Osteoblast (primary cell): ENCODE results near the gene WBP1L. TPM values are rescaled to one million over a fixed set of nuclear protein-coding genes. Genes with fewer than 3 reads are reported as not detected.
A peak's percentile ranks its signal among the peaks of the same experiment; 100 is the strongest.

Experiments used
- DNase-seq: peaks from one replicate; pipeline ENCODE4 v3.0.0; 2011; ENCODE audit warnings: low spot score, mixed read lengths; ENCODE audit not compliant: insufficient read length; ENCODE audit errors: missing footprints
- H2AFZ ChIP-seq: 2 replicates; pipeline ENCODE4 v1.6.0; 2011; ENCODE audit warnings: mild to moderate bottlenecking, low read length
- H3K27ac ChIP-seq: 2 replicates; pipeline ENCODE4 v1.5.1; 2011; ENCODE audit warnings: mild to moderate bottlenecking, low read depth, low read length, moderate library complexity
- H3K27me3 ChIP-seq: 2 replicates; pipeline ENCODE4 v1.6.0; 2012; ENCODE audit warnings: mild to moderate bottlenecking, control low read depth, inconsistent platforms, low read length, moderate library complexity; ENCODE audit not compliant: insufficient read depth
- H3K36me3 ChIP-seq: 2 replicates; pipeline ENCODE4 v1.5.1; 2011; ENCODE audit warnings: mild to moderate bottlenecking, low read length, control low read depth, moderate library complexity; ENCODE audit not compliant: insufficient read depth
- H3K4me1 ChIP-seq: 2 replicates; pipeline ENCODE4 v1.5.1; 2011; ENCODE audit warnings: mild to moderate bottlenecking, low read length, control low read depth, moderate library complexity; ENCODE audit not compliant: insufficient read depth
- H3K4me2 ChIP-seq: 2 replicates; pipeline ENCODE4 v1.6.0; 2011; ENCODE audit warnings: mild to moderate bottlenecking, low read length; ENCODE audit not compliant: insufficient read depth
- H3K4me3 ChIP-seq: fragments of 200-600 bp; sonication (generic); 3 replicates; pipeline ENCODE4 v1.5.1; 2012; ENCODE audit warnings: mild to moderate bottlenecking, low read length, inconsistent platforms; ENCODE audit not compliant: insufficient read depth
- H3K79me2 ChIP-seq: 2 replicates; pipeline ENCODE4 v1.6.0; 2012; ENCODE audit warnings: mild to moderate bottlenecking, low read length, control low read depth, inconsistent platforms; ENCODE audit not compliant: insufficient read depth
- H3K9me3 ChIP-seq: 2 replicates; pipeline ENCODE4 v1.5.1; 2011; ENCODE audit warnings: low read depth, low read length, control low read depth
- H4K20me1 ChIP-seq: 2 replicates; pipeline ENCODE4 v1.6.0; 2012; ENCODE audit warnings: mild to moderate bottlenecking, low read length, control low read depth; ENCODE audit not compliant: insufficient read depth
- total RNA-seq: library from RNA; depleted of rRNA; stranded (reverse); fragments of >200 nt; gene quantifications from 2 replicates; pipeline ENCODE4 v1.2.3, GENCODE V29; 2012
- TF ChIP-seq, protein P1 (sequence below): IDR thresholded peaks from 2 replicates; pipeline ENCODE4 v1.5.1; 2011; ENCODE audit warnings: mild to moderate bottlenecking, low read depth, low read length, moderate library complexity; ENCODE audit errors: extremely low read depth

WBP1L gene
- total RNA-seq, 1 donor: 76.4 TPM

DNA sequence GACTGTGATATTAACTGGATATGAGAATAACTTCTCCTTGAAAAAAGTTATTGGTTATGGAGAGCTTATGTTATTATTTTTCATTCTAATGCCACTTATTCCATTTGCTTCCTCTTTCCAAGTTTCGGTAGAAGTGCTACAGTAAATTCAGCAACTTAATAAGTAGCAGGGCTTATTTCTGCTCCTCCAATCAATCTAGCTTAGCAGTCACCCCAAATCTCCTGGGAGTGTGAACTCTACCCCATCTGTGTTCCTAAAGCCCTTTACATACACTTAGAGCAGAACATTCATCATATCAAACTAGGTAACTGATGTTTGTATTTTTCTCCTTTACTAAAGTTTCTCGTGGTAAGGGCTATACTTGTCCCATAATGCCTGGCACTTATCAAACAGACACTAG lies 38.2 kb upstream of the WBP1L start:
- H3K4me3 ChIP-seq: peak overlapping the region; percentile 24
- peak overlapping the region; percentile 70 for H3K27ac ChIP-seq
- H3K36me3 ChIP-seq: no peaks in the 10 kb centered on the region
- peaks cover 35% of the 10 kb centered on the region for H3K4me1 ChIP-seq
- no peaks in the 10 kb centered on the region for H4K20me1 ChIP-seq
- H3K4me2 ChIP-seq: peak overlapping the region; percentile 67
- no peaks in the 10 kb centered on the region for H3K9me3 ChIP-seq
- TF ChIP-seq, protein P1, sequence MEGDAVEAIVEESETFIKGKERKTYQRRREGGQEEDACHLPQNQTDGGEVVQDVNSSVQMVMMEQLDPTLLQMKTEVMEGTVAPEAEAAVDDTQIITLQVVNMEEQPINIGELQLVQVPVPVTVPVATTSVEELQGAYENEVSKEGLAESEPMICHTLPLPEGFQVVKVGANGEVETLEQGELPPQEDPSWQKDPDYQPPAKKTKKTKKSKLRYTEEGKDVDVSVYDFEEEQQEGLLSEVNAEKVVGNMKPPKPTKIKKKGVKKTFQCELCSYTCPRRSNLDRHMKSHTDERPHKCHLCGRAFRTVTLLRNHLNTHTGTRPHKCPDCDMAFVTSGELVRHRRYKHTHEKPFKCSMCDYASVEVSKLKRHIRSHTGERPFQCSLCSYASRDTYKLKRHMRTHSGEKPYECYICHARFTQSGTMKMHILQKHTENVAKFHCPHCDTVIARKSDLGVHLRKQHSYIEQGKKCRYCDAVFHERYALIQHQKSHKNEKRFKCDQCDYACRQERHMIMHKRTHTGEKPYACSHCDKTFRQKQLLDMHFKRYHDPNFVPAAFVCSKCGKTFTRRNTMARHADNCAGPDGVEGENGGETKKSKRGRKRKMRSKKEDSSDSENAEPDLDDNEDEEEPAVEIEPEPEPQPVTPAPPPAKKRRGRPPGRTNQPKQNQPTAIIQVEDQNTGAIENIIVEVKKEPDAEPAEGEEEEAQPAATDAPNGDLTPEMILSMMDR: no peak
- peaks cover 51% of the 10 kb centered on the region for H3K79me2 ChIP-seq
- H3K27me3 ChIP-seq: no peaks in the 10 kb centered on the region
- H2AFZ ChIP-seq: no peak overlapping the region
- no peak for DNase-seq

DNA sequence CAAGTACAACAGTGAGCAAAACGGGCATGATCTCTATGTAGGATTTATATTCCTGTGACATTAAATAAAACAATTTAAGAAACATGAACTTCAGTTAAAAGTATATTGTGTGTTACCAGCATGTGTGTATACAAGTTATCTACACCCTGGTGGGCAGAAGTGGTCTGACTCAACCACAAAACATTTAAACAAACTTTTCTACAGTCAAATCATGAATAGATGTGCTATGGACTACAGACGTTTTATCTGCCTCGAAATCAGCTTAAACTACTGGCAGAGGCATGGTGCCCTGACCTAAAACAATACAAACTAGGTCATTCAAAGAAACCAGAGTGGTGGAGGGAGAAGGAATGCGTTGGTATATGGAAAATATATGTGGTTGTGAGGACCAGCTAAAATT lies 33.1 kb upstream of the WBP1L start:
- Histone ChIP-seq H3K27ac (peak overlapping the region; percentile 14), H2AFZ (no peak overlapping the region), H3K79me2 (peaks cover 75% of the 10 kb centered on the region), H4K20me1 (no peaks in the 10 kb centered on the region), H3K27me3 (no peaks in the 10 kb centered on the region), H3K4me2 (peak overlapping the region; percentile 45), H3K9me3 (no peaks in the 10 kb centered on the region), H3K4me3 (no peak overlapping the region), H3K4me1 (peaks cover 25% of the 10 kb centered on the region), H3K36me3 (no peaks in the 10 kb centered on the region)
- TF ChIP-seq, protein P1: no peak
- DNase-seq: peak; percentile 76

DNA sequence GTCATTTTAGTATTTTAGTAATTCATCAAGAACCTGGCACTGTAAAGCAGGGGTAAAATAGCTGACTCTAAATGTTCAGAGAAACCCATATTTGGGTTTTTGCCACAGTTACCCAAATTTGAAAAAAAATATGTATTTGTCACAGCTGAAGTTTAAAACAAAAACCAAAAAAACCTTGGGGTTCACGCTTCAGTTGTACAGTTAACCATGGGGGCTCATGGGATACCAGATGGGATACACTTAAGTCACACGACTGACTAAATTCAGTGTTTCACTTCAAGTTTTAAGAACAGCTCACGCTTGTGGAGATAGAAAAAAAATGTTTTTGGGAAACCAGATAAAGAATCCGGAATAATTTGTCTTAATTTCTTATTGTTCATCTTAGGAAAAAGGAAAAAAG lies 31.7 kb upstream of the WBP1L start:
- TF ChIP-seq, protein P1: no peak
- Histone ChIP-seq H3K27me3 (no peaks in the 10 kb centered on the region), H4K20me1 (no peaks in the 10 kb centered on the region), H3K79me2 (peaks cover 69% of the 10 kb centered on the region), H3K4me3 (no peak overlapping the region), H3K36me3 (no peaks in the 10 kb centered on the region), H3K9me3 (no peaks in the 10 kb centered on the region), H2AFZ (no peak overlapping the region), H3K27ac (peak overlapping the region; percentile 93), H3K4me2 (peak overlapping the region; percentile 78), H3K4me1 (peaks cover 23% of the 10 kb centered on the region)
- DNase-seq: no peak

DNA sequence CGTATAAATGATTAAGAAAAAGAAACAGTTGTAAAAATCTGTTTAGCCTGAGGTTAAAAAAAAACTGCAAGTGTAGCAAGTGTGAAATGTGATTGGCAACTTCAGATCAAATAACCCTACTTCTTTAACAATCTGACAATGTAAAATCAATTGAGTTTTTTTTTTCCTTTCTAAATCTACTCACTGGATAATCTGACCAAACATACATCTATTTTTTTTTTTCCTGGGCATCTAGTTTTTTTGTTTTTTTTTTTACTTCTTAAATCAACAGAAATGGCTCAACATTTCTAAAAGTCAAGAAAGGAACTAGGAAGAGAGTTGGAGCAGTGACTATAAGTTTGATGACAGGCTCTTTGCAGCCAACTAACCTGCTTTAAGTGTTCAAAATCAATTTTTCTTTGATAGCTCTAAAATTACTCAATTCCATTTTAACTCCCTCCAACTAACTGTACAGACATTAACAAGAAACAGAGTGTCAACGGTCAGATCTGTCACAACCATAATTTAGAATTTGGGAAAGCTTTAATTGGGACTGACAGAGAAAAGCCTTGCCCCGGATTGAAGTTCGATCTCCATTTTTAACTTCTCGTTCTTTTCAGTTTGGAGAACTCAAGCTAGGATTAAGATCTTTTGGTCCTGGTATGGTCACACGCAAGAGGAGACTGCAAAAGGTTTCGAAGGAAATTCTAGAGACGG lies 30.8 kb upstream of the WBP1L start:
- Histone ChIP-seq H3K36me3 (no peaks in the 10 kb centered on the region), H2AFZ (peak overlapping the region; percentile 88), H3K4me3 (peak overlapping the region; percentile 89), H4K20me1 (no peaks in the 10 kb centered on the region), H3K27ac (peak overlapping the region; percentile 93), H3K79me2 (peaks cover 63% of the 10 kb centered on the region), H3K9me3 (no peaks in the 10 kb centered on the region), H3K27me3 (no peaks in the 10 kb centered on the region), H3K4me2 (peak overlapping the region; percentile 78), H3K4me1 (peaks cover 23% of the 10 kb centered on the region)
- no peak for DNase-seq
- TF ChIP-seq, protein P1: no peak
